Inflammatory macrophage treated with lipopolysaccharide for 1 hour (primary cell): ENCODE results near the gene EPPIN.

Experiments
- DNase-seq, 2 donors: peaks; one replicate each; pipeline ENCODE4 v3.0.0-alpha.2; 2020 to 2022

EPPIN gene

DNA sequence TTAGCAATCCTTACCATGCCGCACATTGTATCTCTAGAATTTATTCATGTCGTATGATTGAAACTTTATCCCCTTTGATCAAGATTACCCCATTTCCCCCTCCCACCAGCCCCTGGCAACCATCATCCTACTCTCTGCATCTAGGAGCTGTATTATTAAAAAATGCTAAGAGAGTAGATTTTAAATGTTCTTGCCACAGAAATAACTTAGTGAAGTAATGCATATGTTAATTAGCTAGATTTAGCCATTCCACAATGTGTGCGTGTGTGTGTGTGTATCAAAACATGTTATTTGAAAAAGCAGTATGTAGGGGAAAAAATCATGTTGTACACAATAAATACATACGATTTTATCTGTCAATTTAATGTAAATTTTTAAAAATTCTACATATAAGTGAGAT, 19.9 kb downstream of the EPPIN start:
- no peak for DNase-seq

DNA sequence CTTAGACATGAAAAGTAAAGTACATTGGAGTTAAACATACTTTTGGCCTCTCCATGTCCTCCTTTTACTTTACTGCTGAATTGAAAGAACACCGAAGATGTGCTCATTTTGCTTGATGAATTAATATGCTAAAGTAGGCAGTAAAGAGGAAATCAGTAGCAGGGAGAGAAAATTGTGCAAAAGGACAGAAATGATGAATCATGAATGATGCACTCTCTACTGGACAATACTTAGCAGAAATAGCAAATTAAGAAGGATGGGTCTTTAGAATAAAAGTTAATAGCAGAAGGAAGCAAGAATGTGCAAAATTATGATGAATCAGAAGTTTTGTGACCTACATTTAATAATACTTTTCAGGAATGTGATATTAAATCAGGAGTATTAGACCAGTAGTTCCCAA, 23.4 kb downstream of the EPPIN start:
- DNase-seq = peak; percentile 21 to 59

DNA sequence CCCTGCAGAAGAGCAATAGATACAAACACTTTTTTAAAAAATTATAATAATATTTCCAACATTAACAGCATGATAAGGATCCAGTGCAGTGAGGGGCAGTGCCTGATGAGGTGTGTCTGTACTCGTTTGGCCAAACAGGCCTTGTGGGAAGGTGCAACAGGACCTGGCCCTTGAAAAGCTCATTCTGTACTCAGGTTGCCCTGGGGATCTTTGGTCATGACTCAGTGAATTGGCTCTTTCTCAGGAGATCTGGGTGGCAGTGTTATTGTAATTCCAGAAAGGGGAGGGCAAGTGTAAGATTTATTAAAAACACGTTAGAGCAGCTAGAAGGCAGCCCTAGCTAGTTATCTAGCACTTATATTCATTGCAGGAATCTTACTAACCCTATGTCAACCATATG, 28.9 kb downstream of the EPPIN start:
- no peak for DNase-seq

DNA sequence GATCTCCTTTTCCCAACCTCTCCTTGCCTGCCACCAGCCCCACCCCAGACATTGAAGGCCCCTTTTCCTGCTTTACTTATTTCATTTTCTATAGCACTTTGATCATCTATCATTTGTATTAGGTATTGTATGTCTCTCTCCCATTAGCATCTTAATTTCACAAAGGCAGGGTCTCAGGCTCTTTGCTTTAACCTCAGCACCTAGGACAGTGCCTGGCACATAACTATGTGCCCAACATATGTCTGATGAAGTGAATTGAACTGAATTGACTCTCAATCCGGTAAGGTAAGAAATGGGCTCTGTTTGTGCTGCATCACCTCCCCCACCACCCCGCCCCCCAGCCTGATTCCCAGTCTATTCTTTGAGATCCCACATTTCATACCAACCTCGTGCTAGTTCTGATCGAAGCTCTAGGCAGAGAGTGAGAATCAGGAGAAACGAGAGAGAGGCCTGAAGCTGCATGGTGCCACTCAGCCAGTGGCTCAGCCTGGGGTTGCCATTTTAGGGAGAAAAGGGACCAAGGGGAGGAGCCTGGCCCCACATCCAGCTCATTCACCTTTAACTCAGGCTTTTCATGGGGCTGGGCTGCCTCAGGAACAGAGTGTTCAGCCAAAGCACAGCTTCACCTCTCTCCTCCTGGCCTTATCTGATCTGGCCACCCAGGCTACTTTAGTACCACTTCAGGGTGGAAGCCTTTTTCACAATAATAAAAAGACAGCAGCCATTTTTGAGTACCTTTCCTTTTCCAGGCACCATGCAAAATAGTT, 31.9 kb downstream of the EPPIN start, which contains the start of gene SPINT3:
Gene SPINT3 (minus strand): TSS at position 476 of the 767 bp plus-strand sequence. CDS start 14 bp downstream, at position 462.
- no peak for DNase-seq

DNA sequence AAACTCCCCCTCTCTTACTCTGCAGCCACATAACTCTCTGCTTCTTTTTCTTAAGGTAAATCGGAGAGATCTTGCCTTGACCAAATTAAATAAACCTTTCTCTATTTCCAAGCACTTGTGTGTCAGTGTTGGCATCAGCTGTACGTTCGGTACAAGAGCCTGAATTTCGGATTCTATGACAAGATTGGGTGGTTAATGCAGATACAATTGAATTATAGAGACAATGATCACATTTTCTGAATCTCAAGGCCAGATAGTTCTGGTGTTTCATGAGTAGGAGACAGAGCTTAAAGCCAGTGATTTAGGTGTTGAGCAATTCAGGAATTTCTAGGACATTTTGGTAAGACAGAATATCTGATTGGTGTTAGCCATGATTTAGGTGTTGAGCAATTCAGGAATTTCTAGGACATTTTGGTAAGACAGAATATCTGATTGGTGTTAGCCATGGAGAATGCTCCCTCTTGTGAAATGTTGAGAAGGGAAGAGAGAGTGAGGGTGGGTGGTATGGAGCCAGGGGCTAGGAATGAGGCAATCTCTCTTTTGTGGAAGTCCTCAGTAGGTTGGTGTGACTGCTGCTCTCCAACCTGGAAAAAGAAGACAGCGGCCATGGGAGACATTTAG, 36.8 kb downstream of the EPPIN start:
- peak; percentile 83 to 86 for DNase-seq

DNA sequence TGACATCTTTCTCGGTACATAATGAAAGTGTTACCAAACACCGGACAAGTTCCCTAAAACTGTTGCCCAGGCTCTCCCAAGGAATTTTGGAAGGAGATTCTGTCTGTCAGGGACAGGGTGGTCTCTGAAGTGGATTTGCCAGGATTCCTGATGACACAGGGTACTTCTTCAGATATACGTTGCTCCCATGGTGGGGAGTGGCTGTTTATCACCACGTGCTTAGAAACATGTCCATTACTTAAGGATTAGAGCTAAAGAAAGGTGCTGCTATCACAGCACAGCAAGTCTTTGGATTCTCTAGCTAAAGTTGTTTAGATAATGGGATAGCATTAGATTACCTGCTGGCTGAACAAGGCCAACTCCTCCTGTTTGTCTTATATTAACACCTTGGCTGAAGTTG, 38.1 kb downstream of the EPPIN start:
- DNase-seq = no peak

DNA sequence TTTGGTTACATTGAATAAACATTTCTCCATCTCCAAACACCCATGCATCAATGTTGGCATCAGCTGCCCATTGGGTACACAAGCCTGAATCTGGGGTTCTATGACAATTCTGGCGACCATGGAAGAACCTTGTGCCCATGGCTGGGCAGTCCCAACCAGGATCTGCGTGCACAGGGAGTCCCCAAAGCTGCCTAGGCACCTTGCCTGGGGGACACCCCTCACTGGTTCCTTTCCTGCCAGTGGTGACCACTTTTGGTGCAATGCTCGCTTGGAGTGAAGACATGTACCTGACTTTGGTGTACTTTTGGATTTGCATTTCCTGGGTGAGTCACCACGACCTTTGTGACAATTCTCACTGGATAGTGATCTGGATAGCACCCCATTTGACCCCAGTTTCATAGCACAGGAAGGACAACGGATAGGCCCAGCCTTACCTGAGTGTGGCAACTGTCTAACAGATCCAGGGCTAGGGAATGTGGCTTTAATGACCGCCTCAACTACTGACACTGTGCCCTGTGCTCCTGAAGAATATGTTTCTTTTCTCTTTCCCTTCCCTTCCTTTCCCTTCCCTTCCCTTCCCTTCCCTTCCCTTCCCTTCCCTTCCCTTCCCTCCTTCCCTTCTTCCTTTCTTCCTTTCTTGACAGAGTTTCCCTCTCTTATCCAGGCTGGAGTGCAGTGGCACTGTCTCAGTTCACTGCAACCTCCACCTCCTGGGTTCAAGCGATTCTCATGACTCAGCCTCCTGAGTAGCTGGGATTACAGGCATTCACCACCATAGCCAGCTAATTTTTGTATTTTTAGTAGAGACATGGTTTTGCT, 38.9 kb downstream of the EPPIN start:
- no peak for DNase-seq

DNA sequence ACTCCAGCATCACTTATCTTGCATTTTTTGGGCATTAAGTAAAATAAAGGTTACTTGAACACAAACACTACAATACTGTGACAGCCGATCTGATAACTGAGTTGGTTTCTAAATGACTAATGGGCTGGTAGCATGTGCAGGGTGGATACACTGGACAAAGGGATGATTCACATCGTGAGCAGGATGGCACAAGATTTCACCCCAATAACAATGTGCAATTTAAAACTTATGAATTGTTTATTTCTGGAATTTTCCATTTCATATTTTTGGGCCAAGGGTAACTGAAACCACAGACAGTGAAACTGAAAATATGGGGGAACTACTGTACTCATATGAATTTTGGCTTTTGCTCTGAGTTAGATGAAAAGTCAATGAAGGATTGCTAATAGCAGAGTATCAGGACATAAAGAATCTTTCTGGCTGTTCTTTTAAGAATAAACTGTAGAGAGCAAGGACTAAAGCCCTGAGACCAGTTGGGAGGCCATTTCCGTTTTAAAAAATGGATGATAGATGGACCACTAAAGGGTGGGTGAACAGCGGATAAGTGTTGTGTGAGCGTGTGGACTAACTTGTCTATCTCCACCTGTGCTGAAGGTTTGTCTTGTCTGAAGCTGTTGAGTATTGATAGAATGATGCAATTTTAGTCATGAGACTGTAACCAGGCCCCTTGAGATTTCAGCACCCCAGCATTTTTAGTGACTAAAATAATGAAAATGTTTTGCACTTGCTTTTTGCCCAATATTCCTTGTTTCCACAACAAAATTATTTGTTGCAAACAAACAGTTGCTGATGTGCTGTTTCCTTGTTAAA, 40.0 kb downstream of the EPPIN start:
- peak; percentile 52 to 76 for DNase-seq

DNA sequence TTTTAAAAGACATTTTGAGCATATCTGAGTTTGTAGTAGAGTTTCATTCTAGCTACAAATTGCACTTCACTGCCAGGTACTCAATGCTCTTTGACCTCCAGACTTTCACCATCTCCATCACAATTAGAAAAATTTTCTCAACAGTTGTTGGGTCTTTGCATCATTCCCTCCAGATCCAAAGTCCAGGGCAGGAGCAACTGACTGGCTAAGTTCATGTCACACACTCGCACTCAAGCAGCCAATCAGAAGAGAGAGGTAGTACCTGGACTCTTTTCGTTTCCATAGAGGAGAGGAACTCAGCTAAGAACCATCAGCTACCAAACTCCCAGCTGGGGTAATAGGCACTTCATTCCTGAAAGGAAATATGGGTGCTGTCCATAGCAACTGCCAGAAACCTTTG, 40.8 kb downstream of the EPPIN start:
- DNase-seq = no peak

DNA sequence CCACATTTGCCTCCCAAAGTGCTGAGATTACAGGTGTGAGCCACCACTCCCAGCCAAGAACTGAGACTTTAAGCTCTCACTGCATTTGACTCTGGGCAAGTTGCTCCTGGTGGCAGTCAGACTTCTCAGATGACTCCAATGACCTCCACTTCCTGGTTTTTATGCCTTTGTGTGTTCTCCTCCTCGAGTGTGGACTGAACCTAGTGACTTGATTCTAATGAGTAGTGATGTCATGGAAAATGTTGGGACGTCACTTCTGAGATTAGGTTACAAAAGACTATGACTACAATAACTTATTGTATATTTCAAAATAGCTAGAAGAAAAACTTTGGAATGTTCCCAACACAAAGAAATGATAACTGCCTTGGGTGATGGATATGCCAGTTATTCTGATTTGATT, 43.8 kb downstream of the EPPIN start:
- peak; percentile 49 to 68 for DNase-seq

DNA sequence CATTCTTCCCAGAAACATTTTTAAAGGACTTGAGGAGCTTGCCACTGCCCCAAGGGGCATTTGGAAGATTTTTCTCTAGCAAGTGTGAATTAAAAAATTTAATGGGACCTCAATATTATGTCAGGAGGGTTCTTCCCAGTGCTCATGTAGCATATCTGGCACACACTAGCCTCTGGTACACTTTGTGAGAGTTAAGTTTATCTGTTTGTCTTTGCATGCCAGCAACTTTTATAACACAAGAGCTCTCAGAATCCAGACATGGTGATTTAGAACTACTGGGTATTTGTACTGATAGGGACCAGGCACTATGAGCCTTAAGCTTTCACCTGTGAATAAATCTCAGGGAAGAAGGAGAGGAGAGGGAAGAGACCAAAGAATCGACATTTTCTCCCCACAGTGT, 44.6 kb downstream of the EPPIN start:
- no peak for DNase-seq

DNA sequence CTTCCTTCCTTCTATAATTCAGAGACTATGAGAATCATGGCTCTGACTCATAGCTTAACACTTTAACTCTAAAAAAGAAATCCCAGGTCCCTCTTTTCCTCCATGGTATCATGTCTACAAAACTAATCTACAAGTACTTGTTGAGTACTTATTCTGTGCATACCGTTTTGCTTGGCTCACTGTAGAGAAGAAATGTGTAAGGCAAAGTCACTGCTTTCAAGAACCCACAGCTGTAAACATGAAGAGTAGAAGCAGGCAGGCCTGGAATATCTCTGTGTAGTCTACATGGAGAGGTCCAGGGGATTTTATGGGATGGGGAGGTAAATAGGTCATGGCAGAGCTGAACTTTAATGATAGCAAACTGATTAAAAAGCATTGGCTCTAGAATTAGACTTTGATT, 45.6 kb downstream of the EPPIN start:
- DNase-seq = no peak

DNA sequence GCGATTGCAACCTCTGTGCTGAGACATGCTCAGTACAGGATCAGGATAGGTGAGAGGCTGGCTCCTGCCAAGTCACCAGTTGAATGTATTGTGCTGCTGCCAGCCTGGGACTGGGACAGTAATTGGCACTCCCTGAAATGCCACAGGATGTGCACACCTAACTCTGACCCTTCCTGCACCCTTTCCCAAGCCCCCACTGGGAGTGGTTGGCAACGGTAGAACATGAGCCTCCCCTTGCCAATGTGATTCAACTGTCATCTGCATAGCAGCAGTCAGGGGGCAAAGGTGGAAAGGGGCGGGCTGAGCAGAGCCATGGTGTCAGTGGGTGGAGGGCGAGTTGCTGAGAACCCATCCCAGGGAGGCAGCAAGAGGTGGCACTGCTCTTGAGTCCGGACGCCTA, 47.2 kb downstream of the EPPIN start:
- no peak for DNase-seq

DNA sequence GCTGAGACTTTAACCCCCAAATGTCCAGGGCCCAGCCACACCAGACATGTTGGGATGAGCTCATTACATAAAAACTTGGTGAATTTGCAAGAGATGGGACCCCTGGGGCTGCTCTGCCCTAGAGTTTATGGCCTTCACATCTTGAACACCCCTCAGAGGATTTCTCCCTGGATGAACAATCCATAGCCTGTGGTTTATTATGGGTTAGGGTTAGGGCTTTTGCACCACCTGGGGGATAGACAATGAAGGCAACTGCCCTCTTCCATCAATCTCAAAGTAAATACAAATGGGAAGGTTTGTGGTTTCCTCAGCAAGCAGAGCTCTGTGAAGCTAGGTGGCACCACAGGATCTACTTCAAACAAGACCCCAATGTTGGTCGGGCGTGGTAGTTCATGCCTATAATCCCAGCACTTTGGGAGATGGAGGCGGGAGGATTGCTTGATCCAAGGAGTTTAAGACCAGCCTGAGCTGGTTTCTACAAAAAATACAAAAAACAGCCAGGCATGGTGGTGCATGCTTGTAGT, 49.2 kb downstream of the EPPIN start:
- no peak for DNase-seq

DNA sequence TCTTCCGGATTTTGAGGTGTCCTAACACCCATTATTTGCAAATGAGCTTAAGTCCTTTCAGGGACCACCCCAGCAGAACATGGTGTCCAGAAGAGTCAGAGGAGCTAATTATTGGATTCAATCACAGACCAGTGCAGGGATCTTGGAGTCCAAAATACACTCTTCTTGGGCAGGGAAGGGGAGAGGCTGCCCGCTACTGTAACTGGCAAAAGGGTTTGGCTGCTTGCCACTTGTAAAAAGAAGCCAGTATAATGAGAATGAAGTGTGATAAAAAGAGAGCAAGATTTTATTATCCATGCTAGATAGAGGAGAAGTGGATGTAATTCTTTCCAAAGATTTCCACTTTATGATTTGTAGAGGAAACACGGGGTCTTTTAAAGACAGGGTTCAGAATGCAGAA, 51.0 kb downstream of the EPPIN start:
- DNase-seq = no peak

DNA sequence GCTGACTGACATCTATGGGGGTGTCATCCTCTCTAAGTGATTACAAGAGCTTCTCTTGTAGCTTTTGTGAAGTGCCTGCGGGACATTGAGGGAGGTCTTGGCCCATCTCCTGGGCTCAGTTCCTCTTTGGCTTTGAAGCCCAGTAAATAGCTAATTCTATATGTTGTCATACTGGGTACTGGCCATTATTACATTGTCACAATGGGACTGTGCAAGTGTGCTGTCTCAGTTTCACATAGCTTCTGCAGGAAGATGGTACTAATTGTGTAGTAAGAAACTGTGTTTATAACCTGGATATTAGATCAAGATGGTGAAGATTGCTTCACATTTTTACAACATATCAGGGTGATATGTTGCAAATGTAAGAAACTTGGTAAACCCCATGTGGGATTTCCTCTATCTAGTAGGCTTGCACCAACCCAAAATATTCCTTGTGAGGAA, 51.7 kb downstream of the EPPIN start:
- peak; percentile 98 to 99 for DNase-seq
